NT2/D1 (cell line): ENCODE data around the gene SNCB.

ENCODE experiments used
- DNase-seq: peaks from one replicate; pipeline ENCODE4 v3.0.0-alpha.2; 2011; ENCODE audit warnings: low read depth, low spot score
- H3K27me3 ChIP-seq: 2 replicates; pipeline ENCODE4 v1.6.0; 2011; ENCODE audit warnings: mild to moderate bottlenecking; ENCODE audit not compliant: insufficient read length, insufficient read depth
- H3K36me3 ChIP-seq: 2 replicates; pipeline ENCODE4 v1.6.1; 2011; ENCODE audit warnings: mild to moderate bottlenecking, low read length, mixed read lengths; ENCODE audit not compliant: insufficient read depth, insufficient read length
- H3K4me1 ChIP-seq: 2 replicates; pipeline ENCODE4 v1.5.1; 2011; ENCODE audit not compliant: insufficient read depth, insufficient read length
- H3K4me3 ChIP-seq: 2 replicates; pipeline ENCODE4 v1.5.1; 2011; ENCODE audit warnings: low read depth; ENCODE audit not compliant: insufficient read length
- H3K9ac ChIP-seq: 2 replicates; pipeline ENCODE4 v1.6.0; 2011; ENCODE audit warnings: low read depth; ENCODE audit not compliant: insufficient read length
- H3K9me3 ChIP-seq: 2 replicates; pipeline ENCODE4 v1.5.1; 2011; ENCODE audit warnings: mild to moderate bottlenecking, low read length; ENCODE audit not compliant: insufficient read depth
- SUZ12 ChIP-seq: IDR thresholded peaks from 2 replicates; pipeline ENCODE4 v1.6.1; 2011; ENCODE audit not compliant: insufficient read length, insufficient read depth; ENCODE audit errors: extremely low read depth
- YY1 ChIP-seq: IDR thresholded peaks from 2 replicates; pipeline ENCODE4 v1.6.1; 2011; ENCODE audit not compliant: insufficient read length, insufficient read depth
- ZNF274 ChIP-seq: IDR thresholded peaks from 2 replicates; pipeline ENCODE4 v1.6.1; 2011; ENCODE audit warnings: mild to moderate bottlenecking, low read depth, low read length

The SNCB gene

GRCh38 chr5:176581361-176581760, 49.0 kb downstream of the SNCB start:
- H3K9ac ChIP-seq = no peak overlapping the region
- H3K4me1 ChIP-seq = no peaks in the 10 kb centered on the region
- no peaks in the 10 kb centered on the region for H3K27me3 ChIP-seq
- H3K4me3 ChIP-seq = no peak overlapping the region
- H3K9me3 ChIP-seq = no peaks in the 10 kb centered on the region
- TF ChIP-seq YY1 (no peak), ZNF274 (no peak), SUZ12 (no peak)
- no peak for DNase-seq
- H3K36me3 ChIP-seq = no peaks in the 10 kb centered on the region

GRCh38 chr5:176579323-176579722, 51.0 kb downstream of the SNCB start:
- H3K9ac ChIP-seq = no peak overlapping the region
- H3K4me1 ChIP-seq = no peaks in the 10 kb centered on the region
- no peak for TF ChIP-seq SUZ12
- no peak for TF ChIP-seq ZNF274
- no peak for TF ChIP-seq YY1
- no peaks in the 10 kb centered on the region for H3K9me3 ChIP-seq
- no peak for DNase-seq
- no peaks in the 10 kb centered on the region for H3K36me3 ChIP-seq
- no peak overlapping the region for H3K4me3 ChIP-seq
- no peaks in the 10 kb centered on the region for H3K27me3 ChIP-seq

- TF ChIP-seq YY1 = no peak
- TF ChIP-seq ZNF274 = no peak
- TF ChIP-seq SUZ12 = no peak
- Histone ChIP-seq H3K4me3 (no peak overlapping the region), H3K27me3 (no peaks in the 10 kb centered on the region), H3K36me3 (no peaks in the 10 kb centered on the region), H3K9ac (no peak overlapping the region), H3K4me1 (no peaks in the 10 kb centered on the region), H3K9me3 (no peaks in the 10 kb centered on the region)
- DNase-seq = peak; percentile 55
These were observed 51.9 kb downstream of the SNCB start for GRCh38 chr5:176578391-176578808.

GRCh38 chr5:176577312-176578176, 52.8 kb downstream of the SNCB start:
- peak overlapping the region; percentile 10 for H3K9ac ChIP-seq
- TF ChIP-seq YY1 = no peak
- TF ChIP-seq SUZ12 = no peak
- no peak for TF ChIP-seq ZNF274
- H3K9me3 ChIP-seq = no peaks in the 10 kb centered on the region
- no peak overlapping the region for H3K4me3 ChIP-seq
- no peaks in the 10 kb centered on the region for H3K27me3 ChIP-seq
- no peaks in the 10 kb centered on the region for H3K36me3 ChIP-seq
- no peak for DNase-seq
- peaks cover 2% of the 10 kb centered on the region for H3K4me1 ChIP-seq

GRCh38 chr5:176575488-176576422, 54.6 kb downstream of the SNCB start:
- no peak for DNase-seq
- TF ChIP-seq ZNF274 (no peak), YY1 (no peak), SUZ12 (no peak)
- H3K36me3 ChIP-seq = no peaks in the 10 kb centered on the region
- H3K9me3 ChIP-seq = no peaks in the 10 kb centered on the region
- H3K9ac ChIP-seq = no peak overlapping the region
- no peaks in the 10 kb centered on the region for H3K27me3 ChIP-seq
- H3K4me1 ChIP-seq = peaks cover 3% of the 10 kb centered on the region
- H3K4me3 ChIP-seq = no peak overlapping the region

- Histone ChIP-seq H3K9me3 (no peaks in the 10 kb centered on the region), H3K4me1 (peaks cover 3% of the 10 kb centered on the region), H3K27me3 (no peaks in the 10 kb centered on the region), H3K9ac (no peak overlapping the region), H3K36me3 (no peaks in the 10 kb centered on the region), H3K4me3 (no peak overlapping the region)
- TF ChIP-seq ZNF274 = no peak
- no peak for TF ChIP-seq YY1
- TF ChIP-seq SUZ12 = no peak
- no peak for DNase-seq
These were observed 55.3 kb downstream of the SNCB start for GRCh38 chr5:176575066-176575465.

GRCh38 chr5:176574297-176574591, 56.1 kb downstream of the SNCB start:
- peaks cover 3% of the 10 kb centered on the region for H3K4me1 ChIP-seq
- H3K9ac ChIP-seq = no peak overlapping the region
- no peaks in the 10 kb centered on the region for H3K9me3 ChIP-seq
- no peaks in the 10 kb centered on the region for H3K36me3 ChIP-seq
- DNase-seq = no peak
- TF ChIP-seq YY1 (no peak), SUZ12 (no peak), ZNF274 (no peak)
- no peak overlapping the region for H3K4me3 ChIP-seq
- H3K27me3 ChIP-seq = no peaks in the 10 kb centered on the region
